H9 (cell line): Measurements from ENCODE around the gene FCRL6. TPM values are rescaled to one million over a fixed set of nuclear protein-coding genes. Genes with fewer than 3 reads are reported as not detected.

ENCODE experiments used
- DNase-seq: peaks from one replicate; pipeline ENCODE4 v3.0.0-alpha.2; 2017
- H2AFZ ChIP-seq: one replicate; pipeline ENCODE4 v1.6.1; 2013; ENCODE audit warnings: mild to moderate bottlenecking, low read length, control low read depth, moderate library complexity
- H2AK5ac ChIP-seq: 2 replicates; pipeline ENCODE4 v1.6.1; 2013; ENCODE audit warnings: low read length, control low read depth, mixed read lengths; ENCODE audit not compliant: insufficient read length
- H2BK120ac ChIP-seq: one replicate; pipeline ENCODE4 v1.6.1; 2013; ENCODE audit warnings: low read depth, mild to moderate bottlenecking, low read length, control low read depth, inconsistent platforms; ENCODE audit not compliant: poor library complexity, severe bottlenecking
- H2BK12ac ChIP-seq: 2 replicates; pipeline ENCODE4 v1.6.1; 2013; ENCODE audit warnings: low read length, control low read depth, mixed read lengths, low read depth; ENCODE audit not compliant: insufficient read length
- H2BK15ac ChIP-seq: 2 replicates; pipeline ENCODE4 v1.6.1; 2013; ENCODE audit warnings: low read depth, low read length, control low read depth
- H2BK20ac ChIP-seq: one replicate; pipeline ENCODE4 v1.6.1; 2013; ENCODE audit warnings: low read depth, mild to moderate bottlenecking, low read length, control low read depth, inconsistent platforms; ENCODE audit not compliant: poor library complexity, severe bottlenecking
- H2BK5ac ChIP-seq: 2 replicates; pipeline ENCODE4 v1.6.1; 2013; ENCODE audit warnings: low read length, control low read depth, mixed read lengths; ENCODE audit not compliant: insufficient read length
- H3K14ac ChIP-seq: 2 replicates; pipeline ENCODE4 v1.6.1; 2013; ENCODE audit warnings: low read length, control low read depth; ENCODE audit not compliant: insufficient read depth
- H3K18ac ChIP-seq: 2 replicates; pipeline ENCODE4 v1.6.1; 2013; ENCODE audit warnings: low read depth, mild to moderate bottlenecking, mixed read lengths, low read length, control low read depth; ENCODE audit not compliant: insufficient read length
- H3K23ac ChIP-seq: 2 replicates; pipeline ENCODE4 v1.6.1; 2013; ENCODE audit warnings: low read length, control low read depth, mixed read lengths, low read depth; ENCODE audit not compliant: insufficient read length
- H3K23me2 ChIP-seq: 2 replicates; pipeline ENCODE4 v1.6.1; 2013; ENCODE audit warnings: low read depth, mild to moderate bottlenecking, mixed read lengths, low read length, control low read depth; ENCODE audit not compliant: insufficient read length, poor library complexity, severe bottlenecking
- H3K27ac ChIP-seq: 2 replicates; pipeline ENCODE4 v1.5.1; 2013; ENCODE audit warnings: low read length, control low read depth, mixed read lengths, low read depth; ENCODE audit not compliant: insufficient read length
- H3K27me3 ChIP-seq: 2 replicates; pipeline ENCODE4 v1.6.1; 2013; ENCODE audit warnings: low read length, control low read depth, inconsistent platforms; ENCODE audit not compliant: insufficient read depth
- H3K4ac ChIP-seq: 2 replicates; pipeline ENCODE4 v1.6.1; 2013; ENCODE audit warnings: low read depth, mild to moderate bottlenecking, control low read depth, inconsistent platforms, low read length, moderate library complexity
- H3K4me1 ChIP-seq: 2 replicates; pipeline ENCODE4 v1.6.1; 2013; ENCODE audit warnings: low read length, control low read depth, inconsistent platforms; ENCODE audit not compliant: insufficient read depth
- H3K4me2 ChIP-seq: 2 replicates; pipeline ENCODE4 v1.6.1; 2013; ENCODE audit warnings: low read length, control low read depth, mixed read lengths; ENCODE audit not compliant: insufficient read length, insufficient read depth
- H3K56ac ChIP-seq: 2 replicates; pipeline ENCODE4 v1.6.1; 2013; ENCODE audit warnings: low read depth, mild to moderate bottlenecking, mixed read lengths, low read length, control low read depth; ENCODE audit not compliant: insufficient read length
- H3K79me1 ChIP-seq: 2 replicates; pipeline ENCODE4 v1.6.1; 2013; ENCODE audit warnings: low read depth, mild to moderate bottlenecking, moderate library complexity, low read length, control low read depth, inconsistent platforms; ENCODE audit not compliant: insufficient read depth, poor library complexity, severe bottlenecking
- H3K79me2 ChIP-seq: 2 replicates; pipeline ENCODE4 v1.6.1; 2013; ENCODE audit warnings: low read length, control low read depth, inconsistent platforms; ENCODE audit not compliant: insufficient read depth
- H3K9ac ChIP-seq: 2 replicates; pipeline ENCODE4 v1.6.1; 2013; ENCODE audit warnings: low read length, control low read depth, mixed read lengths; ENCODE audit not compliant: insufficient read length; ENCODE audit errors: extremely low read depth
- H3K9me3 ChIP-seq: one replicate; pipeline ENCODE4 v1.6.1; 2013; ENCODE audit warnings: low read depth, low read length, inconsistent platforms; ENCODE audit not compliant: control insufficient read depth
- H3T11ph ChIP-seq: one replicate; pipeline ENCODE4 v1.6.1; 2013; ENCODE audit warnings: mild to moderate bottlenecking, low read length, control low read depth, inconsistent platforms
- H4K20me1 ChIP-seq: one replicate; pipeline ENCODE4 v1.6.1; 2013; ENCODE audit not compliant: control insufficient read depth, insufficient read length, insufficient read depth
- H4K5ac ChIP-seq: 2 replicates; pipeline ENCODE4 v1.6.1; 2013; ENCODE audit warnings: low read depth, mild to moderate bottlenecking, mixed read lengths, low read length, control low read depth; ENCODE audit not compliant: insufficient read length
- H4K8ac ChIP-seq: replicated peaks from 2 replicates; pipeline ENCODE4 v1.6.1; 2013; ENCODE audit warnings: low read length, control low read depth, mixed read lengths, low read depth; ENCODE audit not compliant: insufficient read length
- H4K91ac ChIP-seq: 2 replicates; pipeline ENCODE4 v1.6.1; 2013; ENCODE audit warnings: low read depth, mild to moderate bottlenecking, moderate library complexity, mixed read lengths, low read length, control low read depth; ENCODE audit not compliant: insufficient read length
- H3K27ac Mint-ChIP-seq, 3 experiments: 2 replicates in 2 of 3; 3 replicates in 1 of 3; pipeline ENCODE4 v1.8.0; 2020 to 2021; ENCODE audit warnings: mixed read lengths in 3 of 3, mild to moderate bottlenecking in 1 of 3, moderate library complexity in 1 of 3
- H3K27me3 Mint-ChIP-seq: 2 replicates; pipeline ENCODE4 v1.8.0; 2021; ENCODE audit warnings: low read depth, mild to moderate bottlenecking, moderate library complexity, mixed read lengths
- H3K36me3 Mint-ChIP-seq, 3 experiments: 2 replicates in 2 of 3; 3 replicates in 1 of 3; pipeline ENCODE4 v1.8.0; 2020 to 2021; ENCODE audit warnings: low read depth in 3 of 3, mixed read lengths in 3 of 3; ENCODE audit not compliant: insufficient read depth in 1 of 3
- H3K4me1 Mint-ChIP-seq, 2 experiments: 2 replicates each; pipeline ENCODE4 v1.8.0; 2020; ENCODE audit warnings: mixed read lengths in 2 of 2
- H3K4me3 Mint-ChIP-seq, 2 experiments: 2 replicates in 1 of 2; 3 replicates in 1 of 2; pipeline ENCODE4 v1.8.0; 2020 to 2021; ENCODE audit warnings: mild to moderate bottlenecking in 2 of 2, mixed read lengths in 2 of 2, moderate library complexity in 1 of 2
- H3K9me3 Mint-ChIP-seq, 2 experiments: 2 replicates in 1 of 2; 3 replicates in 1 of 2; pipeline ENCODE4 v1.8.0; 2020; ENCODE audit warnings: mild to moderate bottlenecking in 2 of 2, mixed read lengths in 2 of 2, moderate library complexity in 1 of 2
- CTCF ChIP-seq: fragments of 200-600 bp; sonication (generic); conservative IDR thresholded peaks from 3 replicates; pipeline ENCODE4 v1.8.0; 2021; ENCODE audit warnings: antibody characterized with exemption, mild to moderate bottlenecking
- WGBS: extraction: QIAGEN DNeasy Blood & Tissue Kit; methylation state at CpG from one replicate; pipeline ENCODE4 v1.1.7; 2013; ENCODE audit warnings: missing lambda C conversion rate, low lambda C conversion rate, mixed read lengths; ENCODE audit not compliant: insufficient read length; ENCODE audit errors: extremely low coverage; 5-methylcytosine and 5-hydroxymethylcytosine counted together
- total RNA-seq: library from RNA; stranded (reverse); gene quantifications from 2 replicates; pipeline ENCODE4 v1.2.1, GENCODE V29; 2021

Gene FCRL6
- total RNA-seq, 1 experiment from 2014 or later, result not detected

- no peak overlapping the region for H3K4ac ChIP-seq
- H3K9me3 ChIP-seq, result no peaks in the 10 kb centered on the region
- H3T11ph ChIP-seq, result no peak overlapping the region
- H4K20me1 ChIP-seq, result peaks cover 2% of the 10 kb centered on the region
- Mint-ChIP-seq H3K9me3 (no peaks in the 10 kb centered on the region), H3K27me3 (peaks cover 30% of the 10 kb centered on the region), H3K4me3 (no peak overlapping the region), H3K4me1 (peaks cover 15 to 21% of the 10 kb centered on the region in 2 experiments), H3K27ac (no peak overlapping the region; a peak in 1 of 7 replicates), H3K36me3 (no peaks in the 10 kb centered on the region)
- WGBS, result no CpG with 5 or more reads among the region's 5 CpGs
- no peak overlapping the region for H3K23ac ChIP-seq
- H4K91ac ChIP-seq, result no peak overlapping the region
- H3K23me2 ChIP-seq, result no peaks in the 10 kb centered on the region
- H2AK5ac ChIP-seq, result no peak overlapping the region
- H4K8ac ChIP-seq, result no peak overlapping the region
- H3K27me3 ChIP-seq, result no peaks in the 10 kb centered on the region
- H3K56ac ChIP-seq, result no peak overlapping the region
- H3K4me2 ChIP-seq, result no peak overlapping the region
- H3K27ac ChIP-seq, result no peak overlapping the region
- H2BK120ac ChIP-seq, result no peak overlapping the region
- H3K18ac ChIP-seq, result no peak overlapping the region
- H2BK15ac ChIP-seq, result no peak overlapping the region
- no peaks in the 10 kb centered on the region for H3K4me1 ChIP-seq
- no peak overlapping the region for H3K14ac ChIP-seq
- no peak overlapping the region for H4K5ac ChIP-seq
- H3K79me2 ChIP-seq, result no peaks in the 10 kb centered on the region
- DNase-seq, result no peak
- H2BK5ac ChIP-seq, result no peak overlapping the region
- H2AFZ ChIP-seq, result no peak overlapping the region
- TF ChIP-seq CTCF, result no peak
- H2BK20ac ChIP-seq, result no peak overlapping the region
- H2BK12ac ChIP-seq, result no peak overlapping the region
- no peaks in the 10 kb centered on the region for H3K79me1 ChIP-seq
- H3K9ac ChIP-seq, result no peak overlapping the region
These were observed 59.9 kb downstream of the FCRL6 start for GRCh38 chr1:159862031-159862430.
